HepG2 (cell line): ENCODE results near the gene MBD5. TPM values are rescaled to one million over a fixed set of nuclear protein-coding genes. Genes with fewer than 3 reads are reported as not detected.

ENCODE experiments used
- ATF4 ChIP-seq, 2 experiments: fragments of 450-650 bp in 1 of 2; sonication (generic) in 1 of 2; formaldehyde crosslinking; IDR thresholded peaks; 2 replicates each; pipeline versions ENCODE4 v1.5.0 to v1.8.0; 2020 to 2022; ENCODE audit warnings: mild to moderate bottlenecking in 1 of 2, missing genetic modification reagents in 1 of 2
- BATF2 ChIP-seq: sonication (generic); formaldehyde crosslinking; IDR thresholded peaks from 2 replicates; pipeline ENCODE4 v1.8.0; 2022; ENCODE audit warnings: mild to moderate bottlenecking, missing genetic modification reagents, moderate library complexity
- BCLAF1 ChIP-seq: fragments of 450-650 bp; IDR thresholded peaks from 2 replicates; pipeline ENCODE4 v1.6.1; 2017; ENCODE audit warnings: mild to moderate bottlenecking
- ELF4 ChIP-seq: sonication (generic); formaldehyde crosslinking; IDR thresholded peaks from 2 replicates; pipeline ENCODE4 v1.5.0; 2020; ENCODE audit warnings: missing genetic modification reagents, mild to moderate bottlenecking, moderate library complexity, borderline replicate concordance
- FOXA1 ChIP-seq, 2 experiments: fragments of 450-650 bp in 1 of 2; sonication (generic) in 1 of 2; formaldehyde crosslinking in 1 of 2; IDR thresholded peaks; 2 replicates each; pipeline versions ENCODE4 v1.4.0 to v1.6.1; 2016 to 2020; ENCODE audit warnings: missing genetic modification reagents in 1 of 2
- FOXO1 ChIP-seq: sonication (generic); formaldehyde crosslinking; IDR thresholded peaks from 2 replicates; pipeline ENCODE4 v1.4.0; 2020; ENCODE audit warnings: missing genetic modification reagents
- ISL2 ChIP-seq: sonication (generic); formaldehyde crosslinking; IDR thresholded peaks from 2 replicates; pipeline ENCODE4 v1.5.0; 2020; ENCODE audit warnings: missing genetic modification reagents
- KLF15 ChIP-seq: sonication (generic); formaldehyde crosslinking; IDR thresholded peaks from 2 replicates; pipeline ENCODE4 v1.8.1; 2023; ENCODE audit warnings: borderline replicate concordance, mild to moderate bottlenecking, inconsistent platforms, missing genetic modification reagents, mixed read lengths
- KLF16 ChIP-seq, 2 experiments: sonication (generic) in 1 of 2; formaldehyde crosslinking in 1 of 2; IDR thresholded peaks; 2 replicates each; pipeline versions ENCODE4 v1.6.1 to v1.8.0; 2016 to 2023; ENCODE audit warnings: missing genetic modification reagents in 2 of 2, missing compliant biosample characterization in 1 of 2
- MAX ChIP-seq: IDR thresholded peaks from 2 replicates; pipeline ENCODE4 v1.6.1; 2012; ENCODE audit warnings: inconsistent platforms
- MEF2D ChIP-seq: sonication (generic); formaldehyde crosslinking; IDR thresholded peaks from 2 replicates; pipeline ENCODE4 v1.5.1; 2020; ENCODE audit warnings: mild to moderate bottlenecking, missing genetic modification reagents
- MIER2 ChIP-seq: IDR thresholded peaks from 2 replicates; pipeline ENCODE4 v1.6.1; 2016; ENCODE audit warnings: missing biosample characterization, missing genetic modification reagents
- MXD1 ChIP-seq: sonication (generic); formaldehyde crosslinking; IDR thresholded peaks from 2 replicates; pipeline ENCODE4 v1.4.0; 2020; ENCODE audit warnings: mild to moderate bottlenecking, missing genetic modification reagents
- RARA ChIP-seq: IDR thresholded peaks from 2 replicates; pipeline ENCODE4 v1.6.1; 2016; ENCODE audit warnings: missing genetic modification reagents, missing compliant biosample characterization
- REPIN1 ChIP-seq: sonication (generic); formaldehyde crosslinking; IDR thresholded peaks from 2 replicates; pipeline ENCODE4 v1.8.0; 2022; ENCODE audit warnings: missing genetic modification reagents, low read depth, mild to moderate bottlenecking, borderline replicate concordance
- SKI ChIP-seq: fragments of 450-650 bp; IDR thresholded peaks from one replicate; pipeline ENCODE4 v1.6.1; 2018; ENCODE audit warnings: mild to moderate bottlenecking; ENCODE audit not compliant: partially characterized antibody
- WIZ ChIP-seq: sonication (generic); formaldehyde crosslinking; IDR thresholded peaks from 2 replicates; pipeline ENCODE4 v1.5.1; 2020; ENCODE audit warnings: mild to moderate bottlenecking, missing genetic modification reagents
- ZNF362 ChIP-seq: sonication (generic); formaldehyde crosslinking; IDR thresholded peaks from 2 replicates; pipeline ENCODE4 v1.4.0; 2020; ENCODE audit warnings: missing genetic modification reagents, mild to moderate bottlenecking, borderline replicate concordance
- ZNF543 ChIP-seq: sonication (generic); formaldehyde crosslinking; IDR thresholded peaks from 2 replicates; pipeline ENCODE4 v1.4.0; 2020; ENCODE audit warnings: mild to moderate bottlenecking, missing genetic modification reagents
- ZNF570 ChIP-seq: sonication (generic); formaldehyde crosslinking; IDR thresholded peaks from 2 replicates; pipeline ENCODE4 v1.4.0; 2020; ENCODE audit warnings: mild to moderate bottlenecking, missing genetic modification reagents, borderline replicate concordance
- ZNF737 ChIP-seq: sonication (generic); formaldehyde crosslinking; IDR thresholded peaks from 2 replicates; pipeline ENCODE4 v1.5.0; 2020; ENCODE audit warnings: missing genetic modification reagents, mild to moderate bottlenecking, borderline replicate concordance
- ZSCAN5A ChIP-seq: sonication (generic); formaldehyde crosslinking; IDR thresholded peaks from 2 replicates; pipeline ENCODE4 v1.8.0; 2022; ENCODE audit warnings: mild to moderate bottlenecking, missing genetic modification reagents, borderline replicate concordance
- polyA plus RNA-seq, 8 experiments: library from polyadenylated mRNA; depleted of rRNA in 3 of 8; stranded (reverse) in 7 of 8; unstranded in 1 of 8; fragments of >200 nt; fragmentation: Illumina TruSeq in 4 of 8; extraction: Trizol in 4 of 8; gene quantifications; 2 replicates each; pipeline versions ENCODE4 v1.2.1 to v1.2.3, GENCODE V29; 2011 to 2016; ENCODE audit warnings: low read depth in 4 of 8, missing spikeins in 1 of 8, mixed read lengths in 1 of 8; ENCODE audit not compliant: insufficient read depth in 1 of 8
- total RNA-seq, 5 experiments: library from RNA; depleted of rRNA; stranded (reverse); fragments of >200 nt; fragmentation: Illumina TruSeq; extraction: Trizol; gene quantifications; 2 replicates each; pipeline ENCODE4 v1.2.3, GENCODE V29; 2016; ENCODE audit warnings: low read depth in 1 of 5

The MBD5 gene
- total and polyA plus RNA-seq, 2 of the 13 experiments (the other 11 are each of a cell fraction or from before 2014, with no cell fraction given) = 13.5 to 26.4 TPM

GRCh38 chr2:148410899-148411298 is 390.0 kb downstream of the MBD5 start (continued):
- peak; percentile 62 for TF ChIP-seq FOXA1 (IDR thresholded peaks at IDR 0.05)
- TF ChIP-seq FOXA1 (CRISPR knock-in tag; IDR thresholded peaks at IDR 0.05) = peak; percentile 85
- peak in 1 of 2 experiments; percentile 95; a peak in 2 of 4 replicates for TF ChIP-seq ATF4 (CRISPR knock-in tag; IDR thresholded peaks at IDR 0.05)
- peak; percentile 68; the same call in 1 of the 2 replicates for TF ChIP-seq ZSCAN5A
- peak; percentile 54 for TF ChIP-seq SKI
- peak; percentile 75 for TF ChIP-seq REPIN1 (CRISPR knock-in tag)
- peak; percentile 90 for TF ChIP-seq FOXO1 (CRISPR knock-in tag)
- 0 out of 2 replicates have a peak, but pooled peaks have one; percentile 23 for TF ChIP-seq ELF4
- TF ChIP-seq MIER2 (CRISPR knock-in tag) = peak; percentile 24; the same call in 1 of the 2 replicates
- no peak for TF ChIP-seq MEF2D
- no peak for TF ChIP-seq BATF2
- TF ChIP-seq ISL2 (CRISPR knock-in tag) = peak; percentile 87
- peak; percentile 52; the same call in 1 of the 2 replicates for TF ChIP-seq ZNF543 (CRISPR knock-in tag)
- TF ChIP-seq MAX = 0 out of 2 replicates have a peak, but pooled peaks have one; percentile 2
- TF ChIP-seq MXD1 = no peak
- TF ChIP-seq ZNF737 (CRISPR knock-in tag) = no peak
- TF ChIP-seq ZNF570 = no peak
- TF ChIP-seq ZNF362 = peak; percentile 30; the same call in 1 of the 2 replicates
- no peak for TF ChIP-seq KLF15 (CRISPR knock-in tag)
- no peak for TF ChIP-seq BCLAF1
- no peak for TF ChIP-seq WIZ (CRISPR knock-in tag)
- TF ChIP-seq RARA (CRISPR knock-in tag) = peak; percentile 92
- peak in 1 of 2 experiments; percentile 54; a peak in 1 of 4 replicates for TF ChIP-seq KLF16 (CRISPR knock-in tag; IDR thresholded peaks at IDR 0.05)
